ENCODE data around the gene APCDD1. TPM values are rescaled to one million over a fixed set of nuclear protein-coding genes. Genes with fewer than 3 reads are reported as not detected.
"Not testable (repeated sequence)": the region's sequence is repeated elsewhere in the genome, so short reads cannot be mapped to it uniquely, and the experiment has no call there.

APCDD1 gene
- total and polyA plus RNA-seq, 2 of the 8 experiments (the other 6 are each of a cell fraction or from before 2014, with no cell fraction given), result 2.6 to 3.6 TPM

DNA sequence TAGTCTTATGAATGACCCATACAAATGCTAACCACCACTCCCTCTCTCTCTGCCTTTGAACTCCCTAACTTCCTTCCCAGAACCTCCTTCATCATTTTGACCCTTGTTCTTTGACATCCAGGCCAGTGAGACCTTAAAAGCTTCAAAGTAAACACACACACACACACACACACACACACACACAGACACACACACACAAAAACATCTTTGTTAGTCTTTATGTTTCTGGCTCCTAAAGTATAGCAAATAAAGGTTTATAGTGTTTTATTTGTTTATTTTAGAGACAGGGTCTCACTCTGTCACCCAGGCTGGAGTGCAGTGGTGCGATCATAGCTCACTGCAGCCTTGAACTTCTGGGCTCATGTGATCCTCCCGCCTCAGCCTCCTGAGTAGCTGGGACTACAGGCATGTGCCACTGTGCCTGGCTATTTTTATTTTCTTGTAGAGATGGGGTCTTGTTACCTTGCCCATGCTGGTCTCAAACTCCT lies 9.8 kb downstream of the APCDD1 start:
- H3K79me1 ChIP-seq (ENCODE audit: low read depth, low read length); H3K4me2 ChIP-seq (ENCODE audit: insufficient read depth in 1 of 2, low read depth in 2 of 2, low read length in 2 of 2); H3K14ac ChIP-seq (ENCODE audit: insufficient read length); H2AFZ ChIP-seq (ENCODE audit: low read length); H3K4me3 ChIP-seq (ENCODE audit: extremely low read depth in 1 of 4, insufficient read depth in 2 of 4, low read depth in 3 of 4, low read length in 4 of 4); H3K23me2 ChIP-seq (ENCODE audit: low read depth, low read length); H3K4me1 ChIP-seq (replicated peaks in 1 of 4; ENCODE audit: control insufficient read depth in 3 of 4, insufficient read depth in 4 of 4, low read length in 3 of 4); H3K27ac ChIP-seq (ENCODE audit: low read depth, low read length); H4K91ac ChIP-seq (replicated peaks; ENCODE audit: insufficient read length, low read length); H3K23ac ChIP-seq (ENCODE audit: insufficient read length); H3K9me3 ChIP-seq (ENCODE audit: insufficient read depth in 2 of 2, low read depth in 1 of 2, low read length in 1 of 2); FAIRE-seq; H4K5ac ChIP-seq (ENCODE audit: insufficient read length, low read depth, low read length); H4K8ac ChIP-seq (ENCODE audit: extremely low read depth, insufficient read depth, low read length); H3K9ac ChIP-seq (replicated peaks in 1 of 4; ENCODE audit: extremely low read depth in 1 of 4, low read depth in 3 of 4, low read length in 3 of 4); H3K36me3 ChIP-seq (ENCODE audit: control insufficient read depth in 2 of 4, insufficient read depth in 4 of 4, low read length in 3 of 4); H3K79me2 ChIP-seq (ENCODE audit: control insufficient read depth in 1 of 2, insufficient read depth in 2 of 2, low read length in 2 of 2); H2BK20ac ChIP-seq (ENCODE audit: low read length); H2AK5ac ChIP-seq (ENCODE audit: low read depth, low read length); H2BK120ac ChIP-seq (replicated peaks; ENCODE audit: low read depth, low read length); H4K20me1 ChIP-seq (replicated peaks in 1 of 2; ENCODE audit: control insufficient read depth in 1 of 2, insufficient read depth in 2 of 2, low read length in 2 of 2); H3K18ac ChIP-seq (ENCODE audit: extremely low read depth, low read length); H2BK5ac ChIP-seq (ENCODE audit: low read depth, low read length); H3K4ac ChIP-seq (replicated peaks; ENCODE audit: insufficient read length, low read depth, low read length); DNase-seq (ENCODE audit: low read depth in 1 of 2, low spot score in 2 of 2); H3K27me3 ChIP-seq (replicated peaks in 1 of 4; ENCODE audit: control insufficient read depth in 3 of 4, extremely low read depth in 1 of 4, insufficient read depth in 3 of 4, low read length in 3 of 4); H2BK12ac ChIP-seq (ENCODE audit: low read depth, low read length); H3K56ac ChIP-seq (replicated peaks; ENCODE audit: insufficient read length, low read depth, low read length); H2BK15ac ChIP-seq (ENCODE audit: low read length): not testable (repeated sequence)
- CTCF ChIA-PET (ENCODE audit: partially characterized antibody), result interaction anchor here (1.2 kb wide), 1 partner anchor 142 kb away, joined by 4 read pairs; no protein-coding TSS in a partner anchor
- 88% methylated on average over 2 of the region's 2 CpGs; no CpG with 5 or more reads in 1 of the 2 experiments for WGBS, 2 experiments (ENCODE audit: extremely low coverage in 1 of 2, insufficient coverage in 1 of 2, insufficient read length in 1 of 2, insufficient replicate concordance in 2 of 2, low coverage in 1 of 2, low lambda C conversion rate in 2 of 2, missing lambda C conversion rate in 1 of 2)
- POLR2A ChIA-PET (ENCODE audit: partially characterized antibody), result interaction anchor here (0.7 kb wide), 1 partner anchor 10 kb away, joined by 3 read pairs; the partner anchor contains the start of gene APCDD1

Data from H1 (cell line).